Motor neuron (in vitro differentiated cells): ENCODE data around the gene HEXIM1. TPM values are rescaled to one million over a fixed set of nuclear protein-coding genes. Genes with fewer than 3 reads are reported as not detected.
A peak's percentile ranks its signal among the peaks of the same experiment; 100 is the strongest.

ENCODE experiments used
- ATAC-seq, 8 experiments: fragments of 200-7000 bp; cut with Tn5 transposase; replicated peaks in 6 of 8; 2 replicates each; pipeline ENCODE4 v1.8.0; 2021; ENCODE audit warnings: mild to moderate bottlenecking in 8 of 8, moderate library complexity in 8 of 8
- H3K27ac ChIP-seq, 2 donors: fragments of 250-450 bp; sonication (Bioruptor Pico); 2 replicates each; pipeline ENCODE4 v1.9.0; 2021; ENCODE audit warnings: antibody characterized with exemption in 2 of 2, mild to moderate bottlenecking in 2 of 2, moderate library complexity in 1 of 2
- H3K4me1 ChIP-seq, 2 donors: fragments of 250-450 bp; sonication (Bioruptor Pico); replicated peaks in 1 of 2; 2 replicates each; pipeline ENCODE4 v1.6.1; 2021; ENCODE audit warnings: antibody characterized with exemption in 2 of 2, mild to moderate bottlenecking in 2 of 2, moderate library complexity in 1 of 2
- H3K4me3 ChIP-seq, 5 donors: fragments of 250-450 bp; sonication (Bioruptor Pico); 2 replicates each; pipeline ENCODE4 v1.9.0; 2021; ENCODE audit warnings: antibody characterized with exemption in 5 of 5, mild to moderate bottlenecking in 5 of 5, moderate library complexity in 4 of 5
- WGBS, 10 experiments: fragments of 450-650 bp; shearing (Covaris generic); methylation state at CpG; one replicate each; pipeline ENCODE4 v1.0.0; 2022; 5-methylcytosine and 5-hydroxymethylcytosine counted together
- in situ Hi-C, 9 experiments: fragments of 400-800 bp; cut with MboI; loops; one replicate each; pipeline ENCODE4 v1.15.0; 2021; ENCODE audit warnings: low sequenced_read_pairs in 9 of 9, low pct_unique_long_range_greater_than_20kb in 2 of 9; ENCODE audit not compliant: unreplicated experiment in 9 of 9
- total RNA-seq, 8 experiments: library from RNA; unstranded; fragments of 300-600 nt; gene quantifications; 2 replicates each; pipeline versions ENCODE4 v1.2.3 to v1.2.4, GENCODE V29; 2022

The HEXIM1 gene
- total RNA-seq, 8 experiments from 2014 or later: 10.6 to 49.8 (median 23.0) TPM

- in situ Hi-C loops: no loop called here
Measured at GRCh38 chr17:45107293-45108010, 40.8 kb upstream of the HEXIM1 start.

DNA sequence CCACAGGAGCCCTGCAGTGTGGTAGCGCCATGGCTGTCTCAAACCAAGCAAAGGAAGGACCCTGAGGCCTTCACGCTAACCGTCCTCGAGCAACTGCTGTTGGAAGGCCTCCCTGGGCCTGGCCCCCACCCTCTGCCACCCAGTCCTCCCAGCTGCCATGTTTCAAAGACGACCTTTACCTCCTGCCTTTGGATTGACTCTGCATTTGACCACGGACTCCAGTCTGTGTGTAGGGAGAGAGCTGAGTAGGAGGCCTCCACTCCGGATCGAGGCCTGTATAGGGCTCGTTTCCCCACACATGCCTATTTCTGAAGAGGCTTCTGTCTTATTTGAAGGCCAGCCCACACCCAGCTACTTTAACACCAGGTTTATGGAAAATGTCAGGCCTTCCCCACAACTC lies 40.2 kb upstream of the HEXIM1 start:
- WGBS, 10 experiments: 20 to 96% (median 88%) methylated on average over 1 to 5 of the region's 9 CpGs; no CpG with 5 or more reads in 4 of the 10 experiments
- peaks cover 0 to 4% of the 10 kb centered on the region in 2 donors for H3K4me1 ChIP-seq
- in situ Hi-C loops: no loop called here
- no peak overlapping the region for H3K4me3 ChIP-seq
- H3K27ac ChIP-seq: no peak overlapping the region
- peak in 2 of 8 experiments; percentile 11 to 12 for ATAC-seq

More at GRCh38 chr17:45107293-45108010, 40.8 kb upstream of the HEXIM1 start:
- H3K27ac ChIP-seq: no peak overlapping the region
- WGBS, 10 experiments: 40 to 100% (median 88%) methylated on average over 1 to 5 of the region's 13 CpGs; no CpG with 5 or more reads in 1 of the 10 experiments
- H3K4me1 ChIP-seq: peaks cover 0 to 4% of the 10 kb centered on the region in 2 donors
- ATAC-seq: peak in 1 of 8 experiments; percentile 2
- H3K4me3 ChIP-seq: no peak overlapping the region

DNA sequence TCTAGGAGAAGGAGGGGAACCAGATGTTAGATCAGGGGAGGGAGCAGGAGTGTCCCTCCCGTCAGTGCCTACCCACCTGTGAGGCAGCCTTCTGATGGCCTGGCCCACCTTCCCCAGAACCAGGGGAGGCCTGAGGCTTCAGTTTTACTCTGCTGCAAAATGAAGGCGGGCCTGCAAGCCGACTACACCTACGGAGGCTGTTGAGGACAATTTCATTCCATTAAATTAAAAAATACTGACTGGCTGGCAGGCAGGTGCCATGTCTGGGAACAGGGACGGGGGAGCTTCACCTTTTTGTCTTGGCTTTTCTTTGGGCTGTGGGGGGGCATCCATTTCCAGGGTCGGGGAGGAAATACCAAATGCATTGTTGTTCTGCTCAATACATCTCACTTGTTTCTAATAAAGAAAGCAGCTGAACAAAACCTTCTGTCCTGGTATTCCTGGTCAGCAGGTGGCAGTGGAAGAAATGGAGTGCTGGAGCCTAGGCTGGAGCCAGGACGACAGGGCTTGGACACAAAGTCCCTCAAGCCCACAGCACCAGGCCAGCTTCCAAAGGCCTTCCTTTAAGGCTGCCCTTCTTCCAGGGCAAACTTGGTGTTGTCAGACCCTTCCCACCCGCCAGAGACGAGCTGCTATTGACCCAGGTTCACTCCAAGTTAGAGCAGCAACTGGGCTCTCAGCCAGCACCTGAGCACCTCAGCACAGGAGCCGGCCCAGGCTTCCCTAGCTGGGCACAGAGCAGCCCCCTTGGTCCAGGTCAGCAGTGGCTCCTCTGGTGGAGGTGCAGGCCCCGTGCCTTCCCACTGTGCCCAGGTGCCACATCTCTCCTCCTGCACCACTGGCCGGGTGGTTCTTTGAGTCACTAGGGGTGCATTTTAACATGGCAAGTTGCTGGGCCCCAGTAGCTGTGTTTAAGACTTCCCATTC lies 39.4 kb upstream of the HEXIM1 start:
- ATAC-seq: peak in 1 of 8 experiments; percentile 3
- H3K4me3 ChIP-seq: no peak overlapping the region
- WGBS, 10 experiments: 69 to 100% (median 83%) methylated on average over 1 to 3 of the region's 12 CpGs; no CpG with 5 or more reads in 5 of the 10 experiments
- H3K4me1 ChIP-seq: peaks cover 0 to 4% of the 10 kb centered on the region in 2 donors
- H3K27ac ChIP-seq: no peak overlapping the region
- in situ Hi-C loops: no loop called here

- Histone ChIP-seq H3K4me1 (peaks cover 0 to 4% of the 10 kb centered on the region in 2 donors), H3K27ac (no peak overlapping the region), H3K4me3 (no peak overlapping the region)
- WGBS, 10 experiments: 9 to 100% (median 92%) methylated on average over 1 to 6 of the region's 16 CpGs; no CpG with 5 or more reads in 2 of the 10 experiments
- in situ Hi-C loops: no loop called here
- ATAC-seq: peak; percentile 13 to 55 (median 26)
Measured at GRCh38 chr17:45110676-45111611, 37.3 kb upstream of the HEXIM1 start.

DNA sequence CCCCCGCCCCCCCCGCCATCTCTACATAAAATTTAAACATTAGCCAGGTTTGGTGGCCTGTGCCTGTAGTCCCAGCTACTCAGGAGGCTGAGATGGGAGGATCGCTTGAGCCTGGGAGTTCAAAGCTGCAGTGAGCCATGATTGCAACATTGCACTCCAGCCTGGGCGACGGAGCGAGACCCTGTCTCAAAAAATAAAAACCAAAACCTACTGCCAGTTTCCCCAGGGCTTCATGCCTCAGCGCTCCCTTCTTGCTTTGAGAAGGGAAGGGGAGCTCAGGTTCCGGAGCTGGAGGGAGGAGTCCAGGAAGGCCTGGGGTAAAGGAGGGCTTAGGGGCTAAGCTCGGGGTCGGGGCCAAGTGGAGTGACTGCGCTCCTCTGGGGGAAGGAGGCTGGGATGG lies 36.4 kb upstream of the HEXIM1 start:
- H3K27ac ChIP-seq: no peak overlapping the region

DNA sequence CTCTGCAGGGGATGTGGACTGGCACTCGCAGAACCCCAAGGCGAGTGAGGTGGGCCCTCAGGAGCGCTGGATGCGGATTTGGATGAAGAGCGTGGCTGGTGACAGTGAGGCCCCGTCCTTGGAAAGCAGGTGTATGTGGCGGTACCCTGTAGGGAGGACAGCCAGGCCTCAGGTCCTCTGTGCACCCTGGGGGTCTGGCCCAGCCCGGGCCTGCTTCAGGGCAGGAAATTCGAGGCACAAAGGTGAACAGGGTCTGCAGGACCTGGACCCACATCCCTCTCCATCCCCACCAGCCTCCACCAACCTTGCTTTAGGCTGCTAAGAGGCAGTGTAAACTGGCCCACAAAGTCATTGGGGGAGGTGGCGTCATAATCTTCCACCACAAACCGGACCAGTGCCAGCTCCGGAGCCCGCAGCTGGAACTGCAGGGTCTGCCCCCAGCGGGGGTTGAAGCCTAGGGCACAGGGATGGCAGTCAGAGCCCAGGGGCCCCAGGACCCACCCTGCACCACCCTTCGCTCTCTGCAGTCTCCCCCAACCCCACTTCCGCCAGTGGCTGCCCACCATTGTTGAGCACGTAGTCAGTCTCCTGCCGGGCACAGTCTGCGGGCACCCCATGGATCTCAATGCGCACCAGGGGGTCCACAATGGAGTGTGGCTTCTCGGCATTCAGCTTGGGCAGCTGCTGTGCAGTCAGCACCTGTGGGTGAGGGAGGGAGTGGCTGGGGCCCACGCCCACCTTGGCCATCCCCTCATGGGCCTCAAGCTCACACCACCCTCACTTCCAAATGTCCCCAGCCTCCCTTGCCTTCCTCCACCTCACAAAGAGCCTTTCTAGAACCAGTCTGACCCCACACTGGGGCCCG lies 35.5 kb upstream of the HEXIM1 start:
- Histone ChIP-seq H3K27ac (no peak overlapping the region), H3K4me3 (no peak overlapping the region), H3K4me1 (peaks cover 0 to 4% of the 10 kb centered on the region in 2 donors)
- 86 to 100% (median 98%) methylated on average over 1 to 8 of the region's 23 CpGs; no CpG with 5 or more reads in 5 of the 10 experiments for WGBS, 10 experiments
- no peak for ATAC-seq
- in situ Hi-C loops: no loop called here

More for the DNA sequence above, 36.4 kb upstream of the HEXIM1 start:
- no peak for ATAC-seq
- 80 to 100% methylated on average over 1 to 2 of the region's 11 CpGs; no CpG with 5 or more reads in 8 of the 10 experiments for WGBS, 10 experiments
- Histone ChIP-seq H3K4me3 (no peak overlapping the region), H3K4me1 (peaks cover 0 to 4% of the 10 kb centered on the region in 2 donors)
- in situ Hi-C loops: no loop called here

GRCh38 chr17:45113424-45113754 lies 34.9 kb upstream of the HEXIM1 start:
- WGBS, 10 experiments: 93% methylated on average over 5 of the region's 9 CpGs; no CpG with 5 or more reads in 9 of the 10 experiments
- Histone ChIP-seq H3K4me1 (peaks cover 0 to 4% of the 10 kb centered on the region in 2 donors), H3K4me3 (no peak overlapping the region), H3K27ac (no peak overlapping the region)
- in situ Hi-C loops: no loop called here
- no peak for ATAC-seq

DNA sequence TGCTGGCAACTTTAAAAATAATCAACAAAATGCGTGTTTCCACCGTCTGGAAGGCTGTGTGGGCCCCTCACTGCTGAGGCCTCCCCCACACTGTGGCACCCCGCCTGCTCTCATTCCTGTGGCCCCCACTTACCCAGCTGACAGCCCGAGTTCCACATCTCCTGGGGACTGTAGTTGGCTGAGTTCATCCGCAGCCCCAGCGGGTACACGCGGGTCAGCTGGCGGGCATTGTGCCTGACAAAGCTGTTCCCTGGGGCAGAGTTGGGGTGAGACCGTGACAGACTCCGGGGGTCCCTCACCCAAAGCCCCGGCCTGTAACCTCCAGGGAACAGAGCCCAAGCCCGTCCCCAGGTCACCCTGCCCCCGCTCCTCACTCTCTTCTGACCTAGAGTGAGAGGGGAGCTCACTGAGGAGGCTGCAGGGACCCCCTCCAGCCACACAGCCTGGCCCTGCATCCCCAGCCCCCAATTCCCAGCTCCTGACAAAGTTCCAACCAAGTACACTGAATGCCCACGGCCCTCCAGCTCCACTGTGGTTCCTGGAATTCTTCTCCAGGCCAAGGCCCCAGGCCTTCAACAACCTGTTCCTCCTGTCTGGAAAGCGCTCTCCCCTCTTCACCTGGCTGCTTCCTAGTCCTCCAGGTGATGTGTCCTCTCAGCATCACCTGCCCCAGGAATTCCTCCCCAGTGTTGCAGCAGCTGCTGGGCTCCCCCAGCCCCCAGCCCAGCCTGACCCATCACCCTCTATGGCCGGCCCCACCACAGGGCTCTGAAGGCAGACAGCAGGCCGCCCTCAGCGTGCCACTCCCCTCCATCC lies 34.0 kb upstream of the HEXIM1 start:
- Histone ChIP-seq H3K4me1 (peaks cover 0 to 4% of the 10 kb centered on the region in 2 donors), H3K4me3 (no peak overlapping the region), H3K27ac (no peak overlapping the region)
- no peak for ATAC-seq
- in situ Hi-C loops: no loop called here
- WGBS, 10 experiments: 80 to 100% (median 100%) methylated on average over 1 to 2 of the region's 19 CpGs; no CpG with 5 or more reads in 7 of the 10 experiments

DNA sequence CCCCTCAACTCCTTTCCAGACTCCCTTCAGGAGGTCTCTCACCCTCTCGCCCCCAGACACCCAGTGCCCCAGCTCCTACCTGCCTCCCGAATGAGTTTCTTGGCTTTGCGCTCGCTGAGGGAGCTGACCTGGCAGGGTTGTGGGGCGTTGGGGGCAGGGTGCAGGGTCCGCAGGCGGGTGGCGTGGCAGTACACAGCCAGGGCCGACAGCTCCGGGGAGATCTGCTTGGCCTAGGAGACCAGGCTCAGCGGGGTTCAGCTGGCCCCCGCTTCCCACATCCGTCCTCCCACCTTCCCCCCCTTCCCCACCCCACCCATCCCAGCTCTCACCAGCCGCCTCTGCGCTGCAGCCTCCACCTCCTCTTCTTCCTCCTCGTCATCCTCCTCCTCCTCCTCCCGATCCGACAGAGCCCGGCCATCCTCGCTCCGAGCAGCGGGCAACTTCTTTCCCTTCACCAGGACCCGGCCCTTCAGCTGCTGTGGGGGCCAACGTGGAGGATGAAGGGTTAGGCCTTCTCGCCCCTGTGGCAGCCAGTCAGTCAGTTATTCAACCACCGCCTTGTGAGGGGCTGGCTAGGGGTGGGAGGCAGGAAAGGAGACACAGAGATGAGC lies 33.2 kb upstream of the HEXIM1 start:
- Histone ChIP-seq H3K4me1 (peaks cover 0 to 4% of the 10 kb centered on the region in 2 donors), H3K27ac (no peak overlapping the region), H3K4me3 (no peak overlapping the region)
- no peak for ATAC-seq
- in situ Hi-C loops: no loop called here
- 67 to 100% (median 84%) methylated on average over 1 to 6 of the region's 26 CpGs; no CpG with 5 or more reads in 7 of the 10 experiments for WGBS, 10 experiments

- Histone ChIP-seq H3K4me1 (peaks cover 0 to 4% of the 10 kb centered on the region in 2 donors), H3K4me3 (no peak overlapping the region), H3K27ac (no peak overlapping the region)
- 40 to 100% (median 77%) methylated on average over 2 to 9 of the region's 11 CpGs; no CpG with 5 or more reads in 1 of the 10 experiments for WGBS, 10 experiments
- in situ Hi-C loops: no loop called here
- ATAC-seq: no peak
Measured at GRCh38 chr17:45115871-45116270, 32.4 kb upstream of the HEXIM1 start.
